ENCODE data around the gene LIPE. TPM values are rescaled to one million over a fixed set of nuclear protein-coding genes. Genes with fewer than 3 reads are reported as not detected.

Gene LIPE
- total RNA-seq, 1 donor: 1.8 TPM

DNA sequence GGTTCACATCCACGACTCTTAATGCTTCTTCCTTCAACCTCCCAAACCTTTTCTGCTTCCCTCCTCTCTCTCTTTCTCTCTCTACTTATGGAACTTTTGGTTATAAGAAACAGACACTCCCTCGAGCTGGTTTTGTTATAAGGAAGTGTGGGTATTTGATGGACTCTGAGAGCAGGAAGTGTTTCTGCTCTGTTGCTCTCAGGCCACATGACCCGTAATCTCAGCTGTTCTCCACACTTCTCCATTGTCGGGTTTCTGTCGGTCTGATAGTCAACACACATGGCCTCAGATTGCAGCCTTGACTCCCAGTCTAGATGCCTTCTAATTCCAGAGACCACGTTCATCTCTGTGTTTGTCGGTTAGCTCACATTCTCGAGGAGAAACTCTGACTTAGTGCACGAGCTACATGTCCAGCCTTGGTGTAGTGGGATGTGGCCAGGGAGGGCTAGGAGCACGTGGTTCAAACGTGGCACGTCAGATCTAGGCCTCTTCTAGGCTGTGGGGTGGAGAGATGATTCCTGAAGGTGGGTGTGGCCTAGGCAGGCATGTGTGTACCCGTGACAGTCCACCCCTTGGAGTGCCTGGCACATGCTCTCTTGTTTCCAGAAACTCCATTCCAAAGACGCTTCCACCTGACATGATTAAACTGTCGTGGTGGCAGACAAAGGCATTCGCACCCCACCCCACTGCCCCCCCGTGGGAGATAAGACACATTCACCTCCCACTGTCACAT, 63.4 kb downstream of the LIPE start:
- no peak overlapping the region for H3K4me2 ChIP-seq (ENCODE audit: insufficient read depth, low read length)
- H3K27me3 ChIP-seq (ENCODE audit: insufficient read depth, low read length): no peaks in the 10 kb centered on the region
- H3K36me3 ChIP-seq (ENCODE audit: insufficient read depth, low read length): peaks cover 9% of the 10 kb centered on the region
- H2AFZ ChIP-seq (ENCODE audit: low read length): no peak overlapping the region
- TF ChIP-seq, protein P1, sequence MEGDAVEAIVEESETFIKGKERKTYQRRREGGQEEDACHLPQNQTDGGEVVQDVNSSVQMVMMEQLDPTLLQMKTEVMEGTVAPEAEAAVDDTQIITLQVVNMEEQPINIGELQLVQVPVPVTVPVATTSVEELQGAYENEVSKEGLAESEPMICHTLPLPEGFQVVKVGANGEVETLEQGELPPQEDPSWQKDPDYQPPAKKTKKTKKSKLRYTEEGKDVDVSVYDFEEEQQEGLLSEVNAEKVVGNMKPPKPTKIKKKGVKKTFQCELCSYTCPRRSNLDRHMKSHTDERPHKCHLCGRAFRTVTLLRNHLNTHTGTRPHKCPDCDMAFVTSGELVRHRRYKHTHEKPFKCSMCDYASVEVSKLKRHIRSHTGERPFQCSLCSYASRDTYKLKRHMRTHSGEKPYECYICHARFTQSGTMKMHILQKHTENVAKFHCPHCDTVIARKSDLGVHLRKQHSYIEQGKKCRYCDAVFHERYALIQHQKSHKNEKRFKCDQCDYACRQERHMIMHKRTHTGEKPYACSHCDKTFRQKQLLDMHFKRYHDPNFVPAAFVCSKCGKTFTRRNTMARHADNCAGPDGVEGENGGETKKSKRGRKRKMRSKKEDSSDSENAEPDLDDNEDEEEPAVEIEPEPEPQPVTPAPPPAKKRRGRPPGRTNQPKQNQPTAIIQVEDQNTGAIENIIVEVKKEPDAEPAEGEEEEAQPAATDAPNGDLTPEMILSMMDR (IDR thresholded peaks at IDR 0.05; ENCODE audit: extremely low read depth, low read depth, low read length): no peak
- peak; percentile 69 for DNase-seq (ENCODE audit: insufficient read length, low spot score, missing footprints)
- H4K20me1 ChIP-seq (ENCODE audit: insufficient read depth, low read length): no peaks in the 10 kb centered on the region
- H3K79me2 ChIP-seq (ENCODE audit: insufficient read depth, low read length): no peaks in the 10 kb centered on the region
- no peaks in the 10 kb centered on the region for H3K4me1 ChIP-seq (ENCODE audit: insufficient read depth, low read length)
- no peak overlapping the region for H3K4me3 ChIP-seq (ENCODE audit: insufficient read depth, low read length)
- no peak overlapping the region for H3K27ac ChIP-seq (ENCODE audit: low read depth, low read length)
- H3K9me3 ChIP-seq (ENCODE audit: low read depth, low read length): no peaks in the 10 kb centered on the region

DNA sequence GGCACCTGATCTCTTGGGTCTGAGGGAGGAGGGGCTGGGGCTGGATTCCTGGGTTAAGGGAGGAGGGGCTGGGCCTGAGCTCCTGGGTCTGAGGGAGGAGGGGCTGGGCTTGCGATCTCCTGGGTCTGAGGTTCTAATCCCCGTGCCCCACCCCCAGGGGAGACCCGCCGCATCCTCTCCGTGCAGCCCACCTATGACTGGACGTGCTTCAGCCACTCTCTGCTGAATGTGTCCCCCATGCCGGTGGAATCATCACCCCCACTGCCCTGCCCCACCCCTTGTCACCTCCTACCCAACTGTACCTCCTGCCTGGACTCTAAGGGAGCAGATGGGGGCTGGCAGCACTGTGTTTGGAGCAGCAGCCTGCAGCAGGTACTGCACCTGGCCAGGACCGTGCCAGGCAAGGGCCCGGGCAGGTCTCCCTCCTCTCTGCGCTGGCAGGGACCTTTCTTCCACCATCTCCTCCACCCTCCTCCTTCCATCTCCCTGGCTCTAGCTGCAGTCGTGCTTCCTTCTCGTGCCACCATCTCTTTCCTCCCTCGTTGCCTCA, 64.2 kb downstream of the LIPE start:
- Histone ChIP-seq H3K4me2 (ENCODE audit: insufficient read depth, low read length) (no peak overlapping the region), H3K9me3 (ENCODE audit: low read depth, low read length) (no peaks in the 10 kb centered on the region), H3K36me3 (ENCODE audit: insufficient read depth, low read length) (peaks cover 9% of the 10 kb centered on the region), H3K4me1 (ENCODE audit: insufficient read depth, low read length) (no peaks in the 10 kb centered on the region), H3K27ac (ENCODE audit: low read depth, low read length) (no peak overlapping the region), H4K20me1 (ENCODE audit: insufficient read depth, low read length) (no peaks in the 10 kb centered on the region), H3K27me3 (ENCODE audit: insufficient read depth, low read length) (no peaks in the 10 kb centered on the region), H3K79me2 (ENCODE audit: insufficient read depth, low read length) (no peaks in the 10 kb centered on the region), H3K4me3 (ENCODE audit: insufficient read depth, low read length) (no peak overlapping the region), H2AFZ (ENCODE audit: low read length) (no peak overlapping the region)
- DNase-seq (ENCODE audit: insufficient read length, low spot score, missing footprints): peak; percentile 65
- TF ChIP-seq, protein P1 (IDR thresholded peaks at IDR 0.05; ENCODE audit: extremely low read depth, low read depth, low read length): no peak

- no peaks in the 10 kb centered on the region for H3K79me2 ChIP-seq (ENCODE audit: insufficient read depth, low read length)
- no peaks in the 10 kb centered on the region for H4K20me1 ChIP-seq (ENCODE audit: insufficient read depth, low read length)
- H3K4me3 ChIP-seq (ENCODE audit: insufficient read depth, low read length): no peak overlapping the region
- H3K4me2 ChIP-seq (ENCODE audit: insufficient read depth, low read length): no peak overlapping the region
- no peaks in the 10 kb centered on the region for H3K9me3 ChIP-seq (ENCODE audit: low read depth, low read length)
- no peaks in the 10 kb centered on the region for H3K4me1 ChIP-seq (ENCODE audit: insufficient read depth, low read length)
- no peaks in the 10 kb centered on the region for H3K27me3 ChIP-seq (ENCODE audit: insufficient read depth, low read length)
- peaks cover 9% of the 10 kb centered on the region for H3K36me3 ChIP-seq (ENCODE audit: insufficient read depth, low read length)
- H3K27ac ChIP-seq (ENCODE audit: low read depth, low read length): no peak overlapping the region
- TF ChIP-seq, protein P1 (IDR thresholded peaks at IDR 0.05; ENCODE audit: extremely low read depth, low read depth, low read length): no peak
- DNase-seq (ENCODE audit: insufficient read length, low spot score, missing footprints): peak; percentile 42
- H2AFZ ChIP-seq (ENCODE audit: low read length): no peak overlapping the region
Observed at GRCh38 chr19:42362342-42362741, 64.8 kb downstream of the LIPE start.

- Histone ChIP-seq H3K4me1 (ENCODE audit: insufficient read depth, low read length) (no peaks in the 10 kb centered on the region), H4K20me1 (ENCODE audit: insufficient read depth, low read length) (no peaks in the 10 kb centered on the region), H3K79me2 (ENCODE audit: insufficient read depth, low read length) (no peaks in the 10 kb centered on the region), H3K36me3 (ENCODE audit: insufficient read depth, low read length) (peaks cover 9% of the 10 kb centered on the region), H3K4me2 (ENCODE audit: insufficient read depth, low read length) (no peak overlapping the region), H3K9me3 (ENCODE audit: low read depth, low read length) (no peaks in the 10 kb centered on the region), H3K4me3 (ENCODE audit: insufficient read depth, low read length) (no peak overlapping the region), H2AFZ (ENCODE audit: low read length) (no peak overlapping the region), H3K27me3 (ENCODE audit: insufficient read depth, low read length) (no peaks in the 10 kb centered on the region), H3K27ac (ENCODE audit: low read depth, low read length) (no peak overlapping the region)
- TF ChIP-seq, protein P1 (IDR thresholded peaks at IDR 0.05; ENCODE audit: extremely low read depth, low read depth, low read length): no peak
- no peak for DNase-seq (ENCODE audit: insufficient read length, low spot score, missing footprints)
Observed at GRCh38 chr19:42361545-42361910, 65.7 kb downstream of the LIPE start.

Data from osteoblast (primary cell).